GM18951 (cell line): ENCODE results near the gene SHROOM3.

Experiments
- POLR2A ChIP-seq: IDR thresholded peaks from 4 replicates; pipeline ENCODE4 v1.6.1; 2011; ENCODE audit warnings: mild to moderate bottlenecking; ENCODE audit not compliant: insufficient read length, insufficient read depth; ENCODE audit errors: extremely low read depth
- in situ Hi-C: fragments of 300-500 bp; cut with MboI; formaldehyde crosslinking; loops from one replicate; pipeline ENCODE4 v1.12.0; 2022; ENCODE audit warnings: low sequenced_read_pairs, mixed read lengths, inconsistent platforms; ENCODE audit not compliant: unreplicated experiment

Gene SHROOM3

DNA sequence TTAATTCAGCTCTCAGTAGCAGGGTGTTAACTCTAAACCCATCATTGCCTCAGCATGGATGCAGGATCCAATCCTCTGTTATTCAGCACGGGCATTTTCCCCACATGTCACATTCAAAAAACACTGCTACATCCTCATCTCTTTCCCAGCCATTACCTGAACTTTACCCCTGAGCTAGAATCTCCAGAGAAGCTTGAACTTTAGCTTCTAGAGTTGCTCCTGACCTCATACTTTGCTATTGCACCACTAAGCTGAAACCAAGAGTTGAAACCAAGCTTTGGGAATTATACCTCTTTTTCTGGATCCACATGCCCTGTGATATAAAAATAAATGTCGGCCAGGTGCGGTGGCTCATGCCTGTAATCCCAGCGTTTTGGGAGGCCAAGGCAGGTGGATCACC, 90.7 kb downstream of the SHROOM3 start:
- TF ChIP-seq POLR2A, result no peak
- in situ Hi-C loops, result no loop called here

- in situ Hi-C loops, result no loop called here
- TF ChIP-seq POLR2A, result no peak
These were observed 91.6 kb downstream of the SHROOM3 start for GRCh38 chr4:76526585-76526990.

DNA sequence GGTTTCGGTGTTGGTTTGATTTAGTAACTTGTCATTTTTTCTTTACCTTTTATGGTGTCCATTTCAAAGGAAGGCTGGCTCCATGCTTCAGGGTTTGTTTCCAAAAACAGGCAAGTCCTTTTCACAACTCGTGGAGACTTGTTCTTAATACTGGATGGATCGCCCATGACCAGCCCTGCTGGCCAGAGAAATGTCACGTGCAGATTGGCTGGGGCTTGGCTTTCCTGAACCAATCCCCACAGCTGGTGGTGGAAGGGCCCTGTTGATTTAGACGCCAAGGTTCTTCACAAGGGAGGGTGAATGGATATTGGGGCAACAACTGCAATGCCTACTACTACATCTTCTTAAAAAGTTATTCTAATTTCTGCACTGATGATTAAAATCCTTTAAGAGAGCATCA, 92.6 kb downstream of the SHROOM3 start:
- no peak for TF ChIP-seq POLR2A
- in situ Hi-C loops, result no loop called here

DNA sequence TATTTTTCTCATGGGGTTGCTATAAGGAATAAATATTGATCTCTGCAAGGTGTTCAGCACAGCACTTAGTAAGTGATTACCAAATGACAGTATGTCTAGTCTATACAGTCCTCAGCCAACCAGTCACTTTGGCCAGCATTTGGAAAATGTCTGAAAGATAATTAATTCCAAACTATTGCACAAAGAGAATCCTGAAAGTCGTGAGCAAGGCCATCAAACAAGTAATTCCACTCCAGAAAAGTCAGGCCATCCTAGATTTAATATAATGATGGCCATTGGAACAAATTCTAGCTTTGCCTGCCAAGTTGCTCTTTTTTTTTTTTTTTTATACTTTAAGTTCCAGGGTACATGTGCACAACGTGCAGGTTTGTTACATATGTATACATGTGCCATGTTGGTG, 96.6 kb downstream of the SHROOM3 start:
- TF ChIP-seq POLR2A, result no peak
- in situ Hi-C loops, result no loop called here

- no peak for TF ChIP-seq POLR2A
- in situ Hi-C loops, result no loop called here
These were observed 97.8 kb downstream of the SHROOM3 start for GRCh38 chr4:76532805-76533204.

- in situ Hi-C loops, result no loop called here
- TF ChIP-seq POLR2A, result no peak
These were observed 98.3 kb downstream of the SHROOM3 start for GRCh38 chr4:76533314-76533713.

GRCh38 chr4:76535603-76536372, 100.8 kb downstream of the SHROOM3 start:
- no peak for TF ChIP-seq POLR2A
- in situ Hi-C loops, result no loop called here

- in situ Hi-C loops, result no loop called here
- no peak for TF ChIP-seq POLR2A
These were observed 101.3 kb downstream of the SHROOM3 start for GRCh38 chr4:76536373-76536689.

DNA sequence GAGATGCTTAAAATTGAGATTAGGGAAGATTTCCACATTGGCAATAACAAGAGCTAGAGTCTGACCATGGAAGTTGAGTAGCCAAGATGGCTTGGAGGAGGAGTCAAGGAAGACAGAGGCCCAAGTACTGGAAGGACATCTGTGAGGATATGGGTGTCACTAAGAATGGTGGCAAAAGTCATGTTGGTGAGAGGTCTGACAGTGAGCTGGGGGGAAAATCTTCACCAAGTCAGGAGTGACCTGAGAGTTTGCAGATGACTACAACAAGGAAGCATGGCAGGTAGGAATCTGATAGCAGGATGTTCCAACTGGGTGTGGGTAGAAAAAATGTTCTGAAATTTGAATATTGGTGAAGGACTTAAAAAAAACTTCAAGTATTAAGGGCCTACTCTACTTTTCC, 103.3 kb downstream of the SHROOM3 start:
- in situ Hi-C loops, result no loop called here

GRCh38 chr4:76539979-76540378, 105.0 kb downstream of the SHROOM3 start:
- TF ChIP-seq POLR2A, result no peak
- in situ Hi-C loops, result no loop called here

More for the DNA sequence above, 103.3 kb downstream of the SHROOM3 start:
- TF ChIP-seq POLR2A, result no peak

DNA sequence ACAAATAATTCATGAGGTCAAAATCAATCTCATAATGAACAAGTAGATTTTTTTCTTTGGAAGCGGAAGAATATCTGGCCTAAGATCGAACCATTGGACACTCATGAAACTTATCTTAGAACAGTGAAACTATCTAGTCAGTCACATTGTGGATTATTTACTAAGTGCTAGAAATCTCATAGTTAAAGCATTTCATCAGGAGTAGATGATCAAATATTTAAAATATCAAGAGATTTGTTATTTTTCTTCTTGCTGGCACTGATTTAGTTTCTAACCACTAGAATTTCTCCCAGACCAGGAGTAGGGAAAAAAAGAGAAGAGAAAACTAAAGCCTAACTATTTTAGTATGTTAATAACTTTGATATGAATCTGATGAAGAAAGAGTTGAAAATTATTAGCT, 105.5 kb downstream of the SHROOM3 start:
- in situ Hi-C loops, result no loop called here
- TF ChIP-seq POLR2A, result no peak

- TF ChIP-seq POLR2A, result no peak
- in situ Hi-C loops, result no loop called here
These were observed 108.3 kb downstream of the SHROOM3 start for GRCh38 chr4:76543378-76543777.

GRCh38 chr4:76544725-76545124, 109.7 kb downstream of the SHROOM3 start:
- no peak for TF ChIP-seq POLR2A
- in situ Hi-C loops, result no loop called here

- in situ Hi-C loops, result no loop called here
- TF ChIP-seq POLR2A, result no peak
These were observed 110.3 kb downstream of the SHROOM3 start for GRCh38 chr4:76545226-76545884.
